ENCODE data around the gene FN1.

DNA sequence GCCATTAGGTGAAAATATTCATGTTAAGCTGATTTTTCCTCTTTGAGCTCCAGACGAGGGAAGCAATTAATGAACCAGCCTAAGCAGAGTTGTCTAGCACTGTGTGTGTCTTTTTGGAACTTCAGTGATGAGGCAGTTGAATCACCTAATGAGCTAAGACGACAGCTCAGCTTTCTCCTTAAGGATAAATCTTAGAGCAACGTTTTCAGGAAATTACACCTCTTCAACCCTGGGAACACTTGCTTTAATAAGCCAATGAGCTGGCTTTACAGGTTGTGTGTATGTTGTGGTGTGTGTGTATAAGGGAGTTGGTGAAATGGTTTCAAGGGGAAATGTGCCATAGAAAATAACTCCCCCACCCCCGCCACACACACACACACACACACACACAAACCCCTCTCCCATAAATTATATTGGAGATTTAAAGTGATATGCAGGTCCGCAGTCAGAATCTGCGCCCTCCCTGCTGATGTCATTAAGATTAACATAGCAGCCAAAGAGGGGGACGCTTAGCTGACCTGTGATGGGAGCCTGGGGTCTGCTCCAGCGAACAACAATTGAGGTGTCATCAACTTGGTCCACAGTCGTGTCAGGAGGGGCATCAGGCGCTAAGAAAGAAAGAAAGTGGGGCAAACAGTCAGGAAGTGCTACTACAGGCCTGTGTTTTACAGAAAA lies 28.1 kb downstream of the FN1 start:
- TF ChIP-seq, protein P1, sequence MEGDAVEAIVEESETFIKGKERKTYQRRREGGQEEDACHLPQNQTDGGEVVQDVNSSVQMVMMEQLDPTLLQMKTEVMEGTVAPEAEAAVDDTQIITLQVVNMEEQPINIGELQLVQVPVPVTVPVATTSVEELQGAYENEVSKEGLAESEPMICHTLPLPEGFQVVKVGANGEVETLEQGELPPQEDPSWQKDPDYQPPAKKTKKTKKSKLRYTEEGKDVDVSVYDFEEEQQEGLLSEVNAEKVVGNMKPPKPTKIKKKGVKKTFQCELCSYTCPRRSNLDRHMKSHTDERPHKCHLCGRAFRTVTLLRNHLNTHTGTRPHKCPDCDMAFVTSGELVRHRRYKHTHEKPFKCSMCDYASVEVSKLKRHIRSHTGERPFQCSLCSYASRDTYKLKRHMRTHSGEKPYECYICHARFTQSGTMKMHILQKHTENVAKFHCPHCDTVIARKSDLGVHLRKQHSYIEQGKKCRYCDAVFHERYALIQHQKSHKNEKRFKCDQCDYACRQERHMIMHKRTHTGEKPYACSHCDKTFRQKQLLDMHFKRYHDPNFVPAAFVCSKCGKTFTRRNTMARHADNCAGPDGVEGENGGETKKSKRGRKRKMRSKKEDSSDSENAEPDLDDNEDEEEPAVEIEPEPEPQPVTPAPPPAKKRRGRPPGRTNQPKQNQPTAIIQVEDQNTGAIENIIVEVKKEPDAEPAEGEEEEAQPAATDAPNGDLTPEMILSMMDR (IDR thresholded peaks at IDR 0.05; ENCODE audit: extremely low read depth in 1 of 2, insufficient read depth in 1 of 2, low read depth in 1 of 2, low read length in 2 of 2), result no peak
- TF ChIP-seq POLR2A (IDR thresholded peaks at IDR 0.05; ENCODE audit: low read depth, low read length), result no peak
- no peak for TF ChIP-seq EZH2 (IDR thresholded peaks at IDR 0.05; ENCODE audit: borderline replicate concordance, low read depth, low read length, severe bottlenecking)
- TF ChIP-seq POLR2AphosphoS5 (IDR thresholded peaks at IDR 0.05; ENCODE audit: insufficient read depth, low read depth, low read length), result peak; percentile 14
- no peak for TF ChIP-seq MYC (IDR thresholded peaks at IDR 0.05; ENCODE audit: low read depth, low read length)
- no peak for TF ChIP-seq JUN (IDR thresholded peaks at IDR 0.05; ENCODE audit: borderline replicate concordance, insufficient read depth, insufficient read length, low read depth)
- TF ChIP-seq, protein P2, sequence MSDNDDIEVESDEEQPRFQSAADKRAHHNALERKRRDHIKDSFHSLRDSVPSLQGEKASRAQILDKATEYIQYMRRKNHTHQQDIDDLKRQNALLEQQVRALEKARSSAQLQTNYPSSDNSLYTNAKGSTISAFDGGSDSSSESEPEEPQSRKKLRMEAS (IDR thresholded peaks at IDR 0.05; ENCODE audit: insufficient read depth, insufficient read length), result no peak
- no peak for TF ChIP-seq FOS (IDR thresholded peaks at IDR 0.05; ENCODE audit: borderline replicate concordance, insufficient read depth, low read length)

All from endothelial cell of umbilical vein (primary cell).